ENCODE measurements around the gene P2RX4.
"Not testable (repeated sequence)": the region's sequence is repeated elsewhere in the genome, so short reads cannot be mapped to it uniquely, and the experiment has no call there.

The P2RX4 gene

DNA sequence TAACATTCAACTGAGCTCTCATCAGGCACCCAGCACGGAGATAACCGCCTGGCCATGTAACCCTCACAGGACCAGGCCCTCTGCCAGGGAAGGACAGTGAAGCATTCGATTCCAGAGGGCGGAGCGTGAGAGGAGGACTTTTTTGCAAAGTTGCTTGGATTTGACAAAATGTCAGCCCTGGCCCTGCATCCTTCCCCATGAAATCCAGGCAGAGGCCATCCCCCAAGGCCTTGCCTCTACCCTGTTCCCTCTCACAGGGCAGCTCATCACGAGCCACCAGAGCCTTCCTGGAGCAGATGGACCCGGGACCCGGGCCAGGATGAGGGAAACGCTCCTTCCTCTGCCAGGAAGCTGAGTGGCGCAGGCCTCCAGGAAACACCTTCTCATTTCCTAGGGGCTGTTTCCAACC, 69.6 kb downstream of the P2RX4 start:
- DNase-seq = no peak

DNA sequence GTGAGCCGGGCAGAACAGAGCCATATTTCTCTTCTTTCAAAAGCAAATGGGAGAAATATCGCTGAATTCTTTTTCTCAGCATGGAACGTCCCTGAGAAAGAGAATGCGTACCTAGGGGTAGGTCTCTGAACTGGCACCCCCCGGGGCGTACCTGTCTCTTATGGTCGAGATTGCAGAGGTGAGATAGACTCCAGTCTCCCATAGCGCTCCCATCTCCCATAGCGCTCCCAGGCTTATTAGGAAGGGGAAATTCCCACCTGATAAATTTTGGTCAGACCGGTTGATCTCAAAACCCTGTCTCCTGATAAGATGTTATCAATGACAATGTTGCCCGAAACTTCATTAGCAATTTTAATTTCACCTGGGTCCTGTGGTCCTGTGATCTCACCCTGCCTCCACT, 70.6 kb downstream of the P2RX4 start:
- not testable (repeated sequence) for DNase-seq

- not testable (repeated sequence) for DNase-seq
Observed at GRCh38 chr12:121281116-121281515, 71.2 kb downstream of the P2RX4 start.

DNA sequence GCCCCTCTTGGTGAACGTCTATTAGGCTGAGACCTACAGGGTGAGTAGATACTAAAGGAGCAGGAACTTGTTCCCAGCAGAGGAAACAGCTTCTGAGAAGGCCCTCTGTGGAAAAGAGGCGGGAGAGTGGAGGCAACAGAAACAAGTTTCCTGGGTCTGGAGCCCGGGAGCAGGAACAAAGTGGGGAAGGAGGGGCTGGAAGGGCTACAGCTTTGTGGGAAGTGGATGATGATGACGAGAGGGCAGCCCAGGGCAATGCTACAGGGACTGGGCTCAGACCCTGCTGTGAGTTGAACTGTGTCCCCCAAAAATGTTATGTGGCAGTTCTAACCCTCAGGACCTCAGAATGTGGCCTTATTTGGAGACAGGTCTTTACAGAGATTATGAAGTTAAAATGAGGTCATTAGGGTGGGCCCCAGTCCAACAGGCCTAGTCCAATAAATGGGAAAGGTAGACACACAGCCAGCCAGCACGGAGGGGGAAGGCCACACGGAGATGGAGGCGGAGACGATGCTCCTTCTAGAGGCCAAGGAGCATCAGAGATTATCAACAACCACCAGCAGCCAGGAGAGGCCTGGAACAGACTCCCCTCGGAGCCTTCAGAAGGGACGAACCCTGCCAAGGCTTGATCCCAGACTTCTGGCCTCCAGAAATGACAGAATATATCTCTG, 72.3 kb downstream of the P2RX4 start:
- DNase-seq = no peak

- not testable (repeated sequence) for DNase-seq
Observed at GRCh38 chr12:121282910-121283309, 73.0 kb downstream of the P2RX4 start.

DNA sequence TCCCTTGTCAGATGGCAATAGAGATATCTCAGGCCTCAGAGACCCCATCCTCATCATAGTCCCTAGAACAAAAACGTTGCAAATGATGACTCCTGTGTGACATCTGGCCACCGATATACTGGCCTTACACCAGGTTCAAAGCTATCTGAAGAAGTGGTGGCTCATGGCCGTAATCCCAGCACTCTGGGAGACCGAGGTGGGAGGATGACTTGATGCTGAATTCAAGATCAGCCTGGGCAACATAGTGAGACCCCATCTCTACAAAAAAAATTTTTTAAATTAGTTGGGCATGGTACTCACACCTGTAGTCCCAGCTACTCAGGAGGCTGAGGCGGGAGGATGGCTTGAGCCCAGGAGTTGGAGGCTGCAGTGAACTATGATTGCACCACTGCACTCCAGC, 73.5 kb downstream of the P2RX4 start:
- DNase-seq = no peak
